VCaP (cell line): ENCODE results near the gene SPSB1.

Experiments
- H3K27ac ChIP-seq: fragments of 450-650 bp; 2 replicates; pipeline ENCODE4 v1.5.1; 2017
- CTCF ChIP-seq: fragments of 450-650 bp; conservative IDR thresholded peaks from 2 replicates; pipeline ENCODE4 v1.5.1; 2017; ENCODE audit warnings: mild to moderate bottlenecking, moderate library complexity

SPSB1 gene

GRCh38 chr1:9371391-9371935, 78.8 kb downstream of the SPSB1 start:
- no peak for TF ChIP-seq CTCF
- no peak overlapping the region for H3K27ac ChIP-seq

GRCh38 chr1:9371951-9372350, 79.3 kb downstream of the SPSB1 start:
- no peak overlapping the region for H3K27ac ChIP-seq

GRCh38 chr1:9373619-9374018, 80.9 kb downstream of the SPSB1 start:
- no peak overlapping the region for H3K27ac ChIP-seq
- TF ChIP-seq CTCF = no peak

More at GRCh38 chr1:9371951-9372350, 79.3 kb downstream of the SPSB1 start:
- no peak for TF ChIP-seq CTCF

GRCh38 chr1:9374748-9375341, 82.2 kb downstream of the SPSB1 start:
- no peak for TF ChIP-seq CTCF
- H3K27ac ChIP-seq = no peak overlapping the region

- H3K27ac ChIP-seq = no peak overlapping the region
- no peak for TF ChIP-seq CTCF
Measured at GRCh38 chr1:9375912-9376311, 83.2 kb downstream of the SPSB1 start.

- TF ChIP-seq CTCF = no peak
- no peak overlapping the region for H3K27ac ChIP-seq
Measured at GRCh38 chr1:9376430-9376829, 83.7 kb downstream of the SPSB1 start.

GRCh38 chr1:9376886-9377333, 84.2 kb downstream of the SPSB1 start:
- H3K27ac ChIP-seq = no peak overlapping the region
- TF ChIP-seq CTCF = no peak
